ENCODE results near the gene LRRC63. TPM values are rescaled to one million over a fixed set of nuclear protein-coding genes. Genes with fewer than 3 reads are reported as not detected.
"Not testable (repeated sequence)": the region's sequence is repeated elsewhere in the genome, so short reads cannot be mapped to it uniquely, and the experiment has no call there.

LRRC63 gene
- total and polyA plus RNA-seq, 2 donors (not counting 1 experiment from before 2014, with no cell fraction given): 0.17 TPM; not detected in 1

GRCh38 chr13:46278474-46278873 lies 66.7 kb downstream of the LRRC63 start:
- Histone ChIP-seq H3K4me1 (ENCODE audit: control insufficient read depth, extremely low read depth, insufficient read depth, low read length) (no peaks in the 10 kb centered on the region), H3K9me3 (ENCODE audit: control insufficient read depth, insufficient read depth, low read depth, low read length) (no peaks in the 10 kb centered on the region), H3K79me2 (ENCODE audit: control insufficient read depth, insufficient read depth, low read length) (no peaks in the 10 kb centered on the region), H3K27ac (ENCODE audit: insufficient read depth, low read length) (no peak overlapping the region), H3K9ac (ENCODE audit: insufficient read depth, low read length) (no peak overlapping the region), H3K27me3 (ENCODE audit: control insufficient read depth, insufficient read depth, low read length) (no peaks in the 10 kb centered on the region), H3K4me2 (ENCODE audit: extremely low read depth, insufficient read depth, low read length) (no peak overlapping the region), H3K36me3 (ENCODE audit: control insufficient read depth, insufficient read depth, low read length) (no peaks in the 10 kb centered on the region), H3K4me3 (replicated peaks in 1 of 4; ENCODE audit: control extremely low read depth in 1 of 4, insufficient read depth in 1 of 4, low read depth in 3 of 4, low read length in 4 of 4) (no peak overlapping the region), H4K20me1 (ENCODE audit: control insufficient read depth, extremely low read depth, insufficient read depth, low read length) (no peaks in the 10 kb centered on the region), H2AFZ (ENCODE audit: low read length) (no peak overlapping the region)
- no peak for DNase-seq (ENCODE audit: low read depth in 2 of 2)
- TF ChIP-seq EZH2 (IDR thresholded peaks at IDR 0.05; ENCODE audit: low read length, missing control alignments) (no peak), CTCF (conservative IDR thresholded peaks at IDR 0.05 in 1 of 2, IDR thresholded peaks at IDR 0.05 in 1 of 2; ENCODE audit: low read depth in 1 of 2, low read length in 2 of 2) (no peak)

- Histone ChIP-seq H3K4me3 (replicated peaks in 1 of 4; ENCODE audit: control extremely low read depth in 1 of 4, insufficient read depth in 1 of 4, low read depth in 3 of 4, low read length in 4 of 4) (no peak overlapping the region), H3K9ac (ENCODE audit: insufficient read depth, low read length) (no peak overlapping the region), H2AFZ (ENCODE audit: low read length) (no peak overlapping the region), H3K4me2 (ENCODE audit: extremely low read depth, insufficient read depth, low read length) (no peak overlapping the region), H3K4me1 (ENCODE audit: control insufficient read depth, extremely low read depth, insufficient read depth, low read length) (no peaks in the 10 kb centered on the region), H3K27ac (ENCODE audit: insufficient read depth, low read length) (no peak overlapping the region), H3K9me3 (ENCODE audit: control insufficient read depth, insufficient read depth, low read depth, low read length) (no peaks in the 10 kb centered on the region), H3K36me3 (ENCODE audit: control insufficient read depth, insufficient read depth, low read length) (no peaks in the 10 kb centered on the region), H3K27me3 (ENCODE audit: control insufficient read depth, insufficient read depth, low read length) (no peaks in the 10 kb centered on the region), H3K79me2 (ENCODE audit: control insufficient read depth, insufficient read depth, low read length) (no peaks in the 10 kb centered on the region), H4K20me1 (ENCODE audit: control insufficient read depth, extremely low read depth, insufficient read depth, low read length) (no peaks in the 10 kb centered on the region)
- TF ChIP-seq CTCF (conservative IDR thresholded peaks at IDR 0.05 in 1 of 2, IDR thresholded peaks at IDR 0.05 in 1 of 2; ENCODE audit: low read depth in 1 of 2, low read length in 2 of 2) (no peak), EZH2 (IDR thresholded peaks at IDR 0.05; ENCODE audit: low read length, missing control alignments) (no peak)
- no peak for DNase-seq (ENCODE audit: low read depth in 2 of 2)
Observed at GRCh38 chr13:46281779-46282178, 70.1 kb downstream of the LRRC63 start.

GRCh38 chr13:46283912-46284824 lies 72.4 kb downstream of the LRRC63 start:
- not testable (repeated sequence) for H3K36me3 ChIP-seq (ENCODE audit: control insufficient read depth, insufficient read depth, low read length); H3K4me3 ChIP-seq (replicated peaks in 1 of 4; ENCODE audit: control extremely low read depth in 1 of 4, insufficient read depth in 1 of 4, low read depth in 3 of 4, low read length in 4 of 4); H3K4me2 ChIP-seq (ENCODE audit: extremely low read depth, insufficient read depth, low read length); H2AFZ ChIP-seq (ENCODE audit: low read length); H4K20me1 ChIP-seq (ENCODE audit: control insufficient read depth, extremely low read depth, insufficient read depth, low read length); H3K9ac ChIP-seq (ENCODE audit: insufficient read depth, low read length); H3K27me3 ChIP-seq (ENCODE audit: control insufficient read depth, insufficient read depth, low read length); H3K9me3 ChIP-seq (ENCODE audit: control insufficient read depth, insufficient read depth, low read depth, low read length); H3K27ac ChIP-seq (ENCODE audit: insufficient read depth, low read length); DNase-seq (ENCODE audit: low read depth in 2 of 2); H3K4me1 ChIP-seq (ENCODE audit: control insufficient read depth, extremely low read depth, insufficient read depth, low read length); H3K79me2 ChIP-seq (ENCODE audit: control insufficient read depth, insufficient read depth, low read length)
